CD14-positive monocyte (primary cell): ENCODE data around the gene EPN3. TPM values are rescaled to one million over a fixed set of nuclear protein-coding genes. Genes with fewer than 3 reads are reported as not detected.

ENCODE experiments used
- DNase-seq, 3 donors: peaks; one replicate each; pipeline ENCODE4 v3.0.0-alpha.2; 2011 to 2022
- H2AFZ ChIP-seq: 2 replicates; pipeline ENCODE4 v1.6.0; 2012; ENCODE audit warnings: mild to moderate bottlenecking, low read depth, low read length, inconsistent platforms; ENCODE audit not compliant: insufficient read depth, poor library complexity, severe bottlenecking
- H3K27ac ChIP-seq, 2 donors: 1 replicate in 1 of 2; 2 replicates in 1 of 2; pipeline ENCODE4 v1.5.1; 2012 to 2013; ENCODE audit warnings: low read length in 2 of 2, control low read depth in 1 of 2, inconsistent platforms in 1 of 2, low read depth in 1 of 2, mild to moderate bottlenecking in 1 of 2
- H3K27me3 ChIP-seq, 2 donors: one replicate each; pipeline versions ENCODE4 v1.6.0 to v1.6.1; 2011 to 2013; ENCODE audit warnings: low read length in 2 of 2; ENCODE audit not compliant: control insufficient read depth in 2 of 2, insufficient read depth in 2 of 2
- H3K36me3 ChIP-seq, 2 donors: replicated peaks in 1 of 2; 1 replicate in 1 of 2; 2 replicates in 1 of 2; pipeline versions ENCODE4 v1.5.1 to v1.6.1; 2012 to 2013; ENCODE audit warnings: low read length in 2 of 2, control low read depth in 1 of 2, inconsistent platforms in 1 of 2, mild to moderate bottlenecking in 1 of 2; ENCODE audit not compliant: insufficient read depth in 2 of 2, control insufficient read depth in 1 of 2
- H3K4me1 ChIP-seq, 2 donors: 1 replicate in 1 of 2; 2 replicates in 1 of 2; pipeline versions ENCODE4 v1.5.1 to v1.6.1; 2012 to 2013; ENCODE audit warnings: low read length in 2 of 2, control low read depth in 1 of 2, inconsistent platforms in 1 of 2, mild to moderate bottlenecking in 1 of 2, moderate library complexity in 1 of 2; ENCODE audit not compliant: insufficient read depth in 2 of 2, control insufficient read depth in 1 of 2
- H3K4me2 ChIP-seq: replicated peaks from 2 replicates; pipeline ENCODE3; 2012; ENCODE audit warnings: low read length, moderate library complexity, mild to moderate bottlenecking; ENCODE audit not compliant: poor library complexity, severe bottlenecking; ENCODE audit errors: extremely low read depth
- H3K4me3 ChIP-seq, 3 experiments: fragments of 200-600 bp in 1 of 3; sonication (generic) in 1 of 3; replicated peaks in 1 of 3; 1 replicate in 2 of 3; 2 replicates in 1 of 3; pipeline ENCODE4 v1.5.1; 2011 to 2013; ENCODE audit warnings: low read length in 3 of 3, mild to moderate bottlenecking in 3 of 3, control low read depth in 2 of 3, low read depth in 2 of 3, inconsistent platforms in 1 of 3, moderate library complexity in 1 of 3
- H3K79me2 ChIP-seq: 2 replicates; pipeline ENCODE4 v1.6.0; 2012; ENCODE audit warnings: mild to moderate bottlenecking, control low read depth, inconsistent platforms, low read length, moderate library complexity; ENCODE audit not compliant: insufficient read depth
- H3K9ac ChIP-seq: 2 replicates; pipeline ENCODE4 v1.6.0; 2017; ENCODE audit warnings: low read length, mild to moderate bottlenecking; ENCODE audit not compliant: insufficient read depth, poor library complexity, severe bottlenecking
- H3K9me3 ChIP-seq, 2 donors: replicated peaks in 1 of 2; 1 replicate in 1 of 2; 2 replicates in 1 of 2; pipeline versions ENCODE4 v1.5.1 to v1.6.1; 2012 to 2013; ENCODE audit warnings: low read length in 2 of 2, control low read depth in 1 of 2; ENCODE audit not compliant: control insufficient read depth in 1 of 2, insufficient read depth in 1 of 2
- H4K20me1 ChIP-seq: 2 replicates; pipeline ENCODE4 v1.6.0; 2012; ENCODE audit warnings: mild to moderate bottlenecking, low read length, control low read depth, moderate library complexity; ENCODE audit not compliant: insufficient read depth
- H3K27ac Mint-ChIP-seq, 7 donors: one replicate each; pipeline ENCODE4 v1.8.0; 2020; ENCODE audit warnings: mild to moderate bottlenecking in 7 of 7, mixed read lengths in 7 of 7, moderate library complexity in 6 of 7, inconsistent platforms in 2 of 7
- H3K27me3 Mint-ChIP-seq, 3 donors: one replicate each; pipeline ENCODE4 v1.8.0; 2021 to 2022; ENCODE audit warnings: low read depth in 3 of 3, mild to moderate bottlenecking in 3 of 3, mixed read lengths in 3 of 3, moderate library complexity in 3 of 3, inconsistent platforms in 1 of 3
- H3K36me3 Mint-ChIP-seq, 2 donors: one replicate each; pipeline ENCODE4 v1.8.0; 2020; ENCODE audit warnings: mixed read lengths in 2 of 2, inconsistent platforms in 1 of 2, mild to moderate bottlenecking in 1 of 2
- H3K4me1 Mint-ChIP-seq: one replicate; pipeline ENCODE4 v1.8.0; 2020; ENCODE audit warnings: mild to moderate bottlenecking, mixed read lengths
- H3K4me3 Mint-ChIP-seq, 2 donors: one replicate each; pipeline ENCODE4 v1.8.0; 2020; ENCODE audit warnings: mild to moderate bottlenecking in 2 of 2, mixed read lengths in 2 of 2, moderate library complexity in 1 of 2
- H3K9me3 Mint-ChIP-seq, 7 donors: one replicate each; pipeline ENCODE4 v1.8.0; 2020 to 2022; ENCODE audit warnings: mixed read lengths in 7 of 7, mild to moderate bottlenecking in 6 of 7, moderate library complexity in 6 of 7, inconsistent platforms in 2 of 7
- CTCF ChIP-seq: fragments of 200-600 bp; IDR thresholded peaks from one replicate; pipeline ENCODE4 v1.8.0; 2022; ENCODE audit warnings: antibody characterized with exemption, mild to moderate bottlenecking
- WGBS: methylation state at CpG from one replicate; pipeline ENCODE4 v1.1.5; 2013; ENCODE audit warnings: missing lambda C conversion rate; ENCODE audit not compliant: insufficient coverage; 5-methylcytosine and 5-hydroxymethylcytosine counted together
- intact Hi-C, 2 donors: fragments of 100-400 bp; cut with micrococcal nuclease; formaldehyde crosslinking; loops; one replicate each; pipeline versions ENCODE4 v1.15.0 to v1.15.1; 2023
- polyA plus RNA-seq, 3 donors: library from polyadenylated mRNA; depleted of rRNA in 1 of 3; unstranded in 2 of 3; stranded (reverse) in 1 of 3; fragments of 300-500 nt in 2 of 3; fragments of >200 nt in 1 of 3; fragmentation: Illumina TruSeq in 2 of 3; gene quantifications; 1 replicate in 2 of 3; 2 replicates in 1 of 3; pipeline ENCODE4 v1.2.3, GENCODE V29; 2012 to 2021

EPN3 gene
- polyA plus RNA-seq, 3 donors: not detected

- H3K36me3 Mint-ChIP-seq: no peaks in the 10 kb centered on the region
- Histone ChIP-seq H3K4me1 (no peaks in the 10 kb centered on the region), H3K79me2 (no peaks in the 10 kb centered on the region), H3K36me3 (no peaks in the 10 kb centered on the region), H3K27me3 (no peaks in the 10 kb centered on the region), H3K9me3 (no peaks in the 10 kb centered on the region), H3K9ac (no peak overlapping the region), H4K20me1 (no peaks in the 10 kb centered on the region), H3K4me2 (no peak overlapping the region), H3K27ac (no peak overlapping the region), H3K4me3 (no peak overlapping the region), H2AFZ (no peak overlapping the region)
- WGBS: 96% methylated on average over 9 of the region's 9 CpGs
- H3K4me3 Mint-ChIP-seq: no peak overlapping the region
- intact Hi-C loops: no loop called here
- peaks cover 16 to 30% (median 19%) of the 10 kb centered on the region in 3 donors for H3K27me3 Mint-ChIP-seq
- TF ChIP-seq CTCF: no peak
- no peaks in the 10 kb centered on the region for H3K4me1 Mint-ChIP-seq
- H3K9me3 Mint-ChIP-seq: peaks cover 0 to 1% (median 0%) of the 10 kb centered on the region in 7 donors
- no peak for DNase-seq
- H3K27ac Mint-ChIP-seq: no peak overlapping the region
Observed at GRCh38 chr17:50580646-50581045, 48.1 kb downstream of the EPN3 start.

DNA sequence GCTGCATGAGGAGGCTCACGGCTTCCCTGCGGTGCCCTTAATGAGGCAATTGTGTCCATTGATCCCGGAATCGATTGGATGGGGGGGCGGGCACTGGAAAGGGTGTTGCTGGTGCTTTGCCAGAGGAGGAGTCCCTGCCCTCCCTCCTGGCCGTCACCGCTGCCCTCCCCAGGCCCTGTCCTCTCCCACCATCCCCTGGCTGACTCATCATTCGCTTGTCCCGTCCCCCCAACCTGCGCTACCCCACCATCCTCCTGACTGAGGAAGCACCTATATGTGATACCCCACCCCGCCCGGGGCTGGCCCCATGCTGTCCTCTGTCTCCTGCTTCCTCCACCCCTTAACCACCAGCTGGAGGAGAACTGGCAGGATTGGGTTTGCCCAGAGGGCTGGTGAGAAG is 48.8 kb downstream of the EPN3 start:
- Mint-ChIP-seq H3K4me1 (no peaks in the 10 kb centered on the region), H3K27me3 (peaks cover 18 to 30% (median 19%) of the 10 kb centered on the region in 3 donors), H3K27ac (no peak overlapping the region), H3K4me3 (no peak overlapping the region), H3K36me3 (no peaks in the 10 kb centered on the region), H3K9me3 (peaks cover 0 to 1% (median 0%) of the 10 kb centered on the region in 7 donors)
- no peak overlapping the region for H3K9ac ChIP-seq
- H4K20me1 ChIP-seq: no peaks in the 10 kb centered on the region
- H3K27me3 ChIP-seq: no peaks in the 10 kb centered on the region
- H3K4me2 ChIP-seq: no peak overlapping the region
- H3K9me3 ChIP-seq: no peaks in the 10 kb centered on the region
- no peaks in the 10 kb centered on the region for H3K79me2 ChIP-seq
- H2AFZ ChIP-seq: no peak overlapping the region
- H3K27ac ChIP-seq: no peak overlapping the region
- no peak for DNase-seq
- H3K4me3 ChIP-seq: no peak overlapping the region
- no peaks in the 10 kb centered on the region for H3K36me3 ChIP-seq
- 84% methylated on average over 4 of the region's 12 CpGs for WGBS
- H3K4me1 ChIP-seq: no peaks in the 10 kb centered on the region
- no peak for TF ChIP-seq CTCF
- intact Hi-C loops: no loop called here
